Right ventricle myocardium superior (tissue), 1 donor: ENCODE data around the gene SYNE3. TPM values are rescaled to one million over a fixed set of nuclear protein-coding genes. Genes with fewer than 3 reads are reported as not detected.

Experiments
- ATAC-seq: fragments of 200-7000 bp; cut with Tn5 transposase; one replicate; pipeline ENCODE4 v1.9.1; 2020; ENCODE audit warnings: mild to moderate bottlenecking; ENCODE audit not compliant: poor library complexity
- DNase-seq: peaks from one replicate; pipeline ENCODE4 v3.0.0-alpha.2; 2020
- intact Hi-C: fragments of 100-400 bp; cut with DNase I; formaldehyde crosslinking; loops from one replicate; pipeline ENCODE4 v1.11.2; 2022
- total RNA-seq: library from RNA; stranded (reverse); fragmentation: NEBNext Ultra II Directional; extraction: Animal tissue kit (Norgen Biotek cat#: 25700); gene quantifications from one replicate; pipeline ENCODE4 v1.2.1, GENCODE V29; 2021
- donor health status: DM: no; HTN: yes; CAD: no; lungs with severe emphysema.

The SYNE3 gene
- total RNA-seq, 1 donor from 2014 or later, result 15.1 TPM

DNA sequence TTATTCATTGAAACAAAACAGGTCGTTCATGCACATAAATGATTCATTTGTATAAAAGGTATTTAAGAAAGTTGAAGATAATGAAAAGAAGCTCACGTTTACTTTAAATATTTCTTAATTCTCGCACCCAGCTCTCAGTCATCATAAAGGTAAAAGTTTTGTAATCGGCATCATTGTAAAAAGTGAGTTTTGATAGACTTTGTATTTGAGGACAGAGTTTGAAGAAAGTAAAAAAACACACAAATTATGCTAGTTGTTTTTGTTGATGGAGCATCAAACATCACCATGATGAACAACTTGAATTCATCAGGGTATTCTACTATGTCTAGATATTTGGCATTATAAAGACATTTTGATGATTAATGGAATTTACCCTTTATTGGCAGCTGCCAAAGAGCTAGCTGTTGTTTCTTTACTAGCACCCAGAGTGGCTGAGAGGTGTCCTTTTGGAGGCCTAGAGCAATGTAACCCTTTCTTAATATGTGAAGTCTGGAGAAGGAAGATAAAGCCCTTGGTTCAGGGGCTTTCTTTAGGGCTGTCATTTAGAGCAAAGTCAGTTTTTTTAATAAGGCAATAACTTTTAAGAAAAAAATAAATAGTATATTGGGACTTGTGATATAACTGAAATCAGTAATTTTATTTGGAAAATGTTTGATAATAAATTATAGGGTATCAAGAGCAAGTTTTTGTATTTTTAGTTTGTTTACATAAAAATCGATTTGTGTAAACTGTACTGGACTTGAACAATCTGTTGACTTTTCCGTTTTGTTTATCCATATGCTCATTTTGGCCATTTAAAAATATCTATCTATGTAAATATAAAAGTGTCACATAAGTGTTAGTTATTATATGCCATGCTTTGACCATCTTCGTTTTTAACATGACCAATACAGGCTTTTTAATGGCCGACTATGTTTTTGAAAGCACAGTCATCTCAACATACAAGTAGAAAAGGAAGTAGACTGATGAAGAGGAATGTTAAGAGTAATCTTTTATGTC is 25.8 kb upstream of the SYNE3 start:
- no peak for DNase-seq
- no peak for ATAC-seq
- intact Hi-C loops, result no loop called here

DNA sequence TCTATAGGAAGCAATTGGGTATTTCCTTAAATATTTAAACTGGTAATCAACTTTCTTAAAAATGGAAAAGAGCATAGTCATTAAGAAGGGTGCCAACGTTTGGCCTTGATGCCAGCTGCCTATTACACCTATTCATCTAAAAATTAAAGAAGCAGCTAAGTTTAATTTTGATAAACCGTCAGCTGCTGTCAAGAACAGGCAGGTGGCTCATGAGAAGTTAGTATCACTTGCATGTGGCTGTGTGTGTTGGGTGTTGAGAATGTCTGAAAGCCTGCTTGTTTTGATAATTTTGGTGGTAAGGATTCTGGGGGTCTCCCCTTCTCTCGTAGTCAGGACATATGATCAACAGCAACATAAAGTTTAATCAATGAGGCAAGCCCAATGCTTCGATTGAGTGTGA is 24.9 kb upstream of the SYNE3 start:
- intact Hi-C loops, result no loop called here
- ATAC-seq (no peak), DNase-seq (no peak)

DNA sequence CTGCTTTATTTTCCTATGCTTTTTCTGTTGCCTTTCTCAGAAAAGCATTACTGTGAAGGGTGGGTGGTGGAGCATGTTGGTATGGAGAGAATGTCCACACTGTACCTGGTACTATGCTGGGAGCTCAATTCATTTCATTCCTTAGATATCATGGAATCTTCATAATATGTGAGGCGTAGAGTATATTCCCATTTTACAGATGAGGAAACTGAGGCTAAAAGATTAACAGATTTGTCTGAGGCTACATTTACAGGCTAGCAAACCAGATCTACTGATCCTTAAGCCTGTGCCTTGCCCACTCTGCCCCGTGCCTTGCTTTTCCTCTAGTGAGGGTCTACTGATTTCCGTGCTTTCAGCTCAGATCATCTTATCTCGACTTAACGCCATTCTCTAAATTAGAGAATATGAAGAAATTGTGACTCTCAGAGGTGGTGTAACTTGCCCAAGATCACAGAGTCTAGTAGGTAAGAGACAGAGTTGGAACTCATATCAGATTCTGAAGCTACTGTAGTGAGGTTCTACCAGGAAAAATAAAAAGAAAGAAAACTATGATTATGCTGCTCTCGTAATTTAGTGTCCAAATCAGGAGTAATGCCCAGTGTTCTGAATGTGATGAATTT is 23.9 kb upstream of the SYNE3 start:
- DNase-seq (no peak), ATAC-seq (no peak)
- intact Hi-C loops, result no loop called here

DNA sequence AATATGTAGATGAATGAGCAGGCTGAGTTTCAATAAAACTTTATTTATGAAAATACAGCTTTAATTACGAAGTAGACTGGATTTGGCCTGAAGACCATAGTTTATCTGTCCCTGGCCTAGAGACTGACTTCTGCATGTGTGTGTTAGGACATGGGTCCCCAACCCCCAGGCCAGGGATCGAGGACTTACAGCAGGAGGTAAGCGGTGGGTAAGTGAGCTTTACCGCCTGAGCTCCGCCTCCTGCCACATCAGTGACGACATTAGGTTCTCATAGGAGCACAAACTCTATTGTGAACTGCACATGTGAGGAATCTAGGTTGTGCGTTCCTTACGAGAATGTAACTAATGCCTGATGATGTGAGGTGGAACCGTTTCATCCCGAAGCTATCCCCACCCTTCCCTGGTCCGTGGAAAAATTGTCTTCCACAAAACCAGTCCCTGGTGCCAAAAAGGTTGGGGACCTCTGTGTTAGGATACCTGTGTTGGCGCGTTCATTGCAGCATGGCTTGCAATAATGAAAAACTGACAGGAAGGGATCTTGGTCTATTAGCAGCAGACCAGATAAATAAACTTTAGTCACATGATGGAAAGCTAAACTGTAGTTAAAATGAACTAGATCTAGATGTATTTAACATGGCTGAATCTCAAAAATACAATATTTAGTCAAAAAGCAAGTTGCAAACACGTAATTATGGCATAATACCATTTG is 22.5 kb upstream of the SYNE3 start:
- intact Hi-C loops, result no loop called here
- ATAC-seq (no peak), DNase-seq (no peak)

GRCh38 chr14:95537298-95538089 is 21.0 kb upstream of the SYNE3 start:
- intact Hi-C loops, result no loop called here
- DNase-seq, result no peak
- ATAC-seq, result no peak

GRCh38 chr14:95536671-95537070 is 20.2 kb upstream of the SYNE3 start:
- no peak for DNase-seq
- intact Hi-C loops, result no loop called here
- ATAC-seq, result no peak

- DNase-seq, result no peak
- intact Hi-C loops, result no loop called here
- peak; percentile 6 for ATAC-seq
These were observed 19.7 kb upstream of the SYNE3 start for GRCh38 chr14:95536036-95536593.

- no peak for DNase-seq
- intact Hi-C loops, result no loop called here
- ATAC-seq, result no peak
These were observed 19.0 kb upstream of the SYNE3 start for GRCh38 chr14:95535226-95536021.

DNA sequence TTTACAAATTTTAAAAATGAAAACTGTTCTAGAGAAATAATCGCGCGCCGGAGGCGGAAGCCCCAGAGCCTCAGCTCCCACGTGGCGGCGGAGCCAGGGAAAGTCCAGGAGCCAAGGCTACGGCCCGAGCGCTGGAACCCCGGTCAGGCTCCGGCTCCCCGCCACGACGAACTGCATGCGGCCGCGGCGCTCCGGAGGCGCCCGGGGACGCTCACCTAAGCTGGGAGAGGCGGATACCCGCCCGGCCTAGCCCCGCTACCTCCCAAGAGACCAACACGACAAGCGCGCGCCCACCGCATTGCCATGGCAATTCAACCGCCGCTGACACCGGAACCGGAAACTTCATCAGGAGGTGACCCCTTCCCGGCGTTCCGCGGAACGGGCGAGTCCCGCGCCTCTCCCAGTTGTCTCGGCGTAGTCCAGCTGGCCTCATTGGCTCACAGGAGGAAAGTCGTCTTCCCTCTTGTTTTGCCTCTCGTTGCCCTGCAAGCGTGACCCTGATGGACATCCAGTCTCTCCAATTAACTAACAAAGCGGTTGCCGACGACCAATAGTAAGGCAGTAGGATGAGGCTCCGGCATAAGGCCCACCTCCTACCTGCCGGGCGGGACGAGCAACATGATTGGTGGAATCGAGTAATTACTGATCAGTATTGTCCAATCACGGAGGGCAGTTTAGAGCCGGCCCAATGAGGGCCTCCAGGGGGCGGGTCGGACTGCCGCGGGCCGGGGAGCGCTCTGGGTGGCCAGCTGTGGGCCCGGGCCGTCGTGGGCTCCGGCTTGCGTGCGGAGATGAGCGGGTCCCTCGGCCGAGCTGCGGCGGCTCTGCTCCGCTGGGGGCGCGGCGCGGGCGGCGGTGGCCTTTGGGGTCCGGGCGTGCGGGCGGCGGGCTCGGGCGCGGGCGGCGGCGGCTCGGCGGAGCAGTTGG is 18.1 kb upstream of the SYNE3 start, which contains the start of gene GLRX5:
GLRX5 (plus strand) TSS at position 752 of the 927 bp plus-strand sequence; CDS start at position 792, 40 bp downstream.
- intact Hi-C loops, result no loop called here
- peak; percentile 98 for DNase-seq
- ATAC-seq, result peak; percentile 94

DNA sequence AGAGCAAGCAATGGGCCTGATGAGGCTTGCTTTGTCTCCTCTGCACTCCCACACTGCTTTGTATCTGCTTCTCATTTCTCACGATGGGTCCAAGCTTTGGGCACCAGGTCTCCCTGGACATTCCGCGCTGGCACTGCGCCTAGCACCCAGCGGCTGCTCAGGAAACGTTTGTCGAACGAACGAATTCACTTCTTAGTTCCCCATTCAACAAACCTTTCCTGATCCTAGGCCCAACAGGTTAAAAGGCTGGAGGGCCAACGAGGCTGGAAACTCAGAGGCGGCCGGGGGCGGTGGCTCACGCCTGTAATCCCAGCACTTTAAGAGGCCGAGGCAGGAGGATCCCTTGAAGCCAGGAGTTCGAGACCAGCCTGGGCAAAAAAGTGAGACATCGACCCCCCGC is 17.4 kb upstream of the SYNE3 start:
- intact Hi-C loops, result no loop called here
- no peak for ATAC-seq
- peak; percentile 51 for DNase-seq

DNA sequence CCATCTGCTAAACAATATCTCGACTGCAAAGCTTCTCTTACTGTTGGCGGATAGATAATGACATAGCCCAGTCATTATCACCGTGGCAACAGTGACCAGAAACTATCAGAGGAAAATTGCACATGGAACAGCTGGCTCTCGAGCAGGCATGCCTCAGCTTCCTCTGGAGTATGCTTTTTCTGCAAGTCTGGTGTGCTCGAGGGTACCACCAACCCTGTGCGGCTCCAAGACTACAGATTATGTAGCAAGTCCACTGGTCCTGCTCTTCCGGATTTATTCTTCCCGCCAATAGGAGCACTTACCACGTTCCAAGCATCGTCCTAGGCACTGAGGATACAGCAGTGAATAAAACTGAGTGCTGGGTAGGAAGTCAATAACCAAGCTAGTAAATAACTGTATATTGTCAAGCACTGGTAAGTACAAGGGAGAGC is 17.0 kb upstream of the SYNE3 start:
- ATAC-seq (no peak), DNase-seq (no peak)
- intact Hi-C loops, result no loop called here

GRCh38 chr14:95531969-95532368 is 15.5 kb upstream of the SYNE3 start:
- no peak for DNase-seq
- no peak for ATAC-seq
- intact Hi-C loops, result no loop called here

GRCh38 chr14:95531473-95531872 is 15.0 kb upstream of the SYNE3 start:
- ATAC-seq (no peak), DNase-seq (no peak)
- intact Hi-C loops, result no loop called here

- no peak for DNase-seq
- intact Hi-C loops, result no loop called here
These were observed 14.2 kb upstream of the SYNE3 start for GRCh38 chr14:95530473-95531276.

GRCh38 chr14:95529216-95529615 is 12.8 kb upstream of the SYNE3 start:
- no peak for DNase-seq
- ATAC-seq, result no peak
- intact Hi-C loops, result loop anchor here (5.0 kb wide), 1 partner anchor 87 kb away; no protein-coding TSS in a partner anchor

More at GRCh38 chr14:95530473-95531276, 14.2 kb upstream of the SYNE3 start:
- ATAC-seq, result no peak
